OCI-LY7 (cell line): ENCODE measurements around the gene TRIM38.

ENCODE experiments used
- EZH2phosphoT487 ChIP-seq: fragments of 200-600 bp; sonication (generic); IDR thresholded peaks from 2 replicates; pipeline ENCODE4 v1.6.1; 2018; ENCODE audit warnings: low read depth, borderline replicate concordance, mild to moderate bottlenecking, mixed run types, antibody characterized with exemption, low read length, moderate library complexity, mixed read lengths
- TF ChIP-seq, protein P1 (sequence below): fragments of 200-600 bp; sonication (generic); conservative IDR thresholded peaks from 2 replicates; pipeline ENCODE4 v1.5.1; 2014; ENCODE audit warnings: mild to moderate bottlenecking, antibody characterized with exemption, low read length, moderate library complexity, mixed read lengths

DNA sequence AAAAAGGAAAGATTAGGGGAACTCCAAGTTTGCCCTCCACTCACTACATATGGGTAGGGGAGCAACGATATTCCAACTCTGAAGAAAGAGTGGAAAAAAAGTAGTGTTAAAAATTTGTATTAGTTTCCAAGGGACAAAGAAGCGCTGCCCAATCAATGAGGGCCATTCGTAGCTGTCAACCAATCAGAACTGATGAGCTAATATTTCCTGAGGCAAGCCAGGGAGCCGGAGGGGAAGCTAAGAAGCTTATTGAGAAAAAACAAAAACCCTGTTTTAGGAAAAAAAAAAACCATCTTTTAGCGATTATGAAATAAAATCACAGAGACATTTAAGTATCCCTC lies 59.5 kb downstream of the TRIM38 start:
- TF ChIP-seq, protein P1, sequence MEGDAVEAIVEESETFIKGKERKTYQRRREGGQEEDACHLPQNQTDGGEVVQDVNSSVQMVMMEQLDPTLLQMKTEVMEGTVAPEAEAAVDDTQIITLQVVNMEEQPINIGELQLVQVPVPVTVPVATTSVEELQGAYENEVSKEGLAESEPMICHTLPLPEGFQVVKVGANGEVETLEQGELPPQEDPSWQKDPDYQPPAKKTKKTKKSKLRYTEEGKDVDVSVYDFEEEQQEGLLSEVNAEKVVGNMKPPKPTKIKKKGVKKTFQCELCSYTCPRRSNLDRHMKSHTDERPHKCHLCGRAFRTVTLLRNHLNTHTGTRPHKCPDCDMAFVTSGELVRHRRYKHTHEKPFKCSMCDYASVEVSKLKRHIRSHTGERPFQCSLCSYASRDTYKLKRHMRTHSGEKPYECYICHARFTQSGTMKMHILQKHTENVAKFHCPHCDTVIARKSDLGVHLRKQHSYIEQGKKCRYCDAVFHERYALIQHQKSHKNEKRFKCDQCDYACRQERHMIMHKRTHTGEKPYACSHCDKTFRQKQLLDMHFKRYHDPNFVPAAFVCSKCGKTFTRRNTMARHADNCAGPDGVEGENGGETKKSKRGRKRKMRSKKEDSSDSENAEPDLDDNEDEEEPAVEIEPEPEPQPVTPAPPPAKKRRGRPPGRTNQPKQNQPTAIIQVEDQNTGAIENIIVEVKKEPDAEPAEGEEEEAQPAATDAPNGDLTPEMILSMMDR = no peak
- TF ChIP-seq EZH2phosphoT487 = no peak
